Endometrial microvascular endothelial cells (primary cell): ENCODE measurements around the gene SNX7. TPM values are rescaled to one million over a fixed set of nuclear protein-coding genes. Genes with fewer than 3 reads are reported as not detected.

Source experiments
- in situ Hi-C: cut with HindIII; loops from 2 replicates; pipeline ENCODE4 v1.10.0; 2017; ENCODE audit warnings: low sequenced_read_pairs, low pct_unique_long_range_greater_than_20kb; ENCODE audit errors: inconsistent ontology term
- total RNA-seq: library from RNA; depleted of rRNA; stranded (reverse); fragments of >200 nt; gene quantifications from one replicate; pipeline ENCODE4 v1.2.3, GENCODE V29; 2015; ENCODE audit errors: inconsistent ontology term

Gene SNX7
- total RNA-seq, 1 donor from 2014 or later, result 43.8 TPM

- in situ Hi-C loops, result no loop called here
Measured at GRCh38 chr1:98749152-98749756, 87.7 kb downstream of the SNX7 start.

- in situ Hi-C loops, result no loop called here
Measured at GRCh38 chr1:98754176-98754575, 92.7 kb downstream of the SNX7 start.

- in situ Hi-C loops, result no loop called here
Measured at GRCh38 chr1:98761219-98761865, 99.8 kb downstream of the SNX7 start.

- in situ Hi-C loops, result no loop called here
Measured at GRCh38 chr1:98763488-98764150, 102.1 kb downstream of the SNX7 start.

GRCh38 chr1:98764485-98764884, 103.0 kb downstream of the SNX7 start:
- in situ Hi-C loops, result no loop called here

- in situ Hi-C loops, result no loop called here
Measured at GRCh38 chr1:98766255-98766654, 104.7 kb downstream of the SNX7 start.

GRCh38 chr1:98769162-98769561, 107.6 kb downstream of the SNX7 start:
- in situ Hi-C loops, result no loop called here

GRCh38 chr1:98781906-98782305, 120.4 kb downstream of the SNX7 start:
- in situ Hi-C loops, result no loop called here

GRCh38 chr1:98783821-98784220, 122.3 kb downstream of the SNX7 start:
- in situ Hi-C loops, result no loop called here

- in situ Hi-C loops, result no loop called here
Measured at GRCh38 chr1:98791498-98791897, 130.0 kb downstream of the SNX7 start.

- in situ Hi-C loops, result no loop called here
Measured at GRCh38 chr1:98792123-98792522, 130.6 kb downstream of the SNX7 start.

GRCh38 chr1:98793136-98793535, 131.6 kb downstream of the SNX7 start:
- in situ Hi-C loops, result no loop called here

GRCh38 chr1:98794196-98794886, 132.8 kb downstream of the SNX7 start:
- in situ Hi-C loops, result no loop called here

GRCh38 chr1:98796049-98796448, 134.5 kb downstream of the SNX7 start:
- in situ Hi-C loops, result no loop called here

- in situ Hi-C loops, result no loop called here
Measured at GRCh38 chr1:98797506-98797905, 136.0 kb downstream of the SNX7 start.
